NCI-H2107 (cell line): ENCODE measurements around the gene PKIG.
"Not testable (repeated sequence)": the region's sequence is repeated elsewhere in the genome, so short reads cannot be mapped to it uniquely, and the experiment has no call there.

Experiments
- DNase-seq: peaks from one replicate; lab custom pipeline; 2025; lab: John Stamatoyannopoulos, UW

Gene PKIG

DNA sequence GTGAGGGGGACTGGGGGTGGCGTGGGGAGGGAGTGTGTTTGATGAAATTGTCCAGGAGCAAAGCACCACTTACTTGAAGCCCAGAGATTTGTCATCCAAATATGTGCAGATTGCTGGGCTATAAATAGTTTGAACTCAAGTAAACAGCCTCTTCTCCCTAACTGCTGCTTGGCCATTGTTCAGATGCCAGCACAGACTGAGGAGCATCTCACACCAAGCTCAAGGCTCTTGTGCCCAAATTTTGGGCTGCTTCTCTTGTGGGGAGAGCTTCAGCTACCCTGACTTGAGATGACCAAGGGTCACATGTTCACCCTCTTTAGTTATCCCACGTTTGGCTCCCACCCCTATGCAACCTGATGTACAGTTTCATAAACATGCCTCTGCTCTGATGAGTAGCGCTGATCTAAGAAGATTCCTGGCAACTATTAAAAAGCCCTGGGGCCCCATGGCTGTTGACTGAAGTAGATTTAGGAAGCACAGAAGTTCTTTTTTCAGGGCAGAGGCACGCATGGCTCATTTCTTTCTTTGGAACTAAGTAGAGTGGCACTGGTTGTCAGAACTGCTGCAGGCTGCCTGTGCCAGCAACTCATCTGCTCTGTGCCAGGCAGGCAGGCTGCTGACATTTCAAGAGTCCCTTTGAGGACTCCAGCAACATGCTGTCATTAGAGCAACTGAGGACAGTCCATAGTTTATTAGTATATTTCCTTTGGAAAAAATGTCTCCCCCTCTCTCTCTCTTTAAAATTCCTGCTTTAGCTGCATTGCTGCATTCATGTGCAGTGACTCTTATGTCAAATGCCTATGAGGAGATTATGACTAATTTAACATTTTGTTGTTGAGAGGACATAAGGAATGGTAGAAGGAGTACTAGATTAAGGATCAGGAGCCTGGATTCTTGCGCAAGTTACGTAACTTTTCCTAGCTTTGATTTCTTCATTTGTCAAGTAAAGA, 9.6 kb upstream of the PKIG start:
- no peak for DNase-seq

DNA sequence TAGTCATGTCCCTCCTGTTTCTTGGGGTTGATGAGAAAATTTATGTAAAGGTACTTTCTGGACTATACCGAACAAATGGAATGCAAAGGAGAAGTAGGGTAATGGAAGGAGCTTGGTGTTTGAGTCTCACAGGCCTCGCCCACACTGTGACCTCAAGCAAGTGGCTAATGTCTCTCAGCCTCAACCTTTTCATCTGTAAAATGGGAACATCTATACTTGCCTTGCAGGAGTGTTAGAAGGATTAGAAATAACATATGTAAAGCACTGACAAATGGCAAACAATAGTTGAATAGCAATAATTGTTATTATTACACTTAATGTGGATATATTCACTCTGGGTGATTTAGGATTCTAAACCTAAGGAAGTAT, 8.9 kb upstream of the PKIG start:
- DNase-seq = no peak

DNA sequence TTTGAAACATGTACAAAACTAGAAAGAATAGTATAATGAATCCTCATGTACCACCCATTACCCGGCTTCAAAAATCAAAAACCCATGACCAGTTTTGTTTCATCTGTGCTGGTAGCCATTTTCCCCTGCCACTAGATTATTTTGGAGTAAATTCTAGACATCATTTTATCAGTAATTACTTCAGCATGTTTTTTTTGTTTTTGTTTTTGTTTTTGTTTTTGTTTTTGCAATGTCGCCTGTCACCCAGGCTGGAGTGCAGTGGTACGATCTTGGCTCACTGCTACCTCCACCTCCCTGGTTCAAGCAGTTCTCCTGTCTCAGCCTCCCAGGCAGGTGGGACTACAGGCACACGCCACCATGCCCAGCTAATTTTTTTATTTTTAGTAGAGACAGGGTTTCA, 8.0 kb upstream of the PKIG start:
- DNase-seq = no peak

DNA sequence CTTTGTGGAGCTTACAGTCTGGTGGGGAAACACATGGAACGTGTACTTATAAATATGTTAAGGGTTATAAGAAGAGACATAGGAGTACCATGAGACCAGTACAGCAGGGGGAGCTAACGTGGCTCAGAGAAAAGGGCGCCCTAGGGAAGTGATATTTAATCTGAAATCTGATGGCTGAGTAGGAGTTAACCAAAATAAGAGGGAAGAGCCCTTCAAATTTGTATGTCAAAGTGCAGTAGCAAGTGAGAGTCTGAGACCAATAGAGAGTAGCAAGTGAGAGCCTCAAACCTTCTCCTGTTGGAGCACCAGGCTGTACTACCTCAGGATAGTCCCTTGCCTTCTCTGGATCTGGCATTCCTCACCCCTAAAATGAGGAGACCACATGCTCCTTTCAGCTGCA, 6.1 kb upstream of the PKIG start:
- DNase-seq = no peak

GRCh38 chr20:44579313-44580081, 2.9 kb upstream of the PKIG start:
- no peak for DNase-seq

DNA sequence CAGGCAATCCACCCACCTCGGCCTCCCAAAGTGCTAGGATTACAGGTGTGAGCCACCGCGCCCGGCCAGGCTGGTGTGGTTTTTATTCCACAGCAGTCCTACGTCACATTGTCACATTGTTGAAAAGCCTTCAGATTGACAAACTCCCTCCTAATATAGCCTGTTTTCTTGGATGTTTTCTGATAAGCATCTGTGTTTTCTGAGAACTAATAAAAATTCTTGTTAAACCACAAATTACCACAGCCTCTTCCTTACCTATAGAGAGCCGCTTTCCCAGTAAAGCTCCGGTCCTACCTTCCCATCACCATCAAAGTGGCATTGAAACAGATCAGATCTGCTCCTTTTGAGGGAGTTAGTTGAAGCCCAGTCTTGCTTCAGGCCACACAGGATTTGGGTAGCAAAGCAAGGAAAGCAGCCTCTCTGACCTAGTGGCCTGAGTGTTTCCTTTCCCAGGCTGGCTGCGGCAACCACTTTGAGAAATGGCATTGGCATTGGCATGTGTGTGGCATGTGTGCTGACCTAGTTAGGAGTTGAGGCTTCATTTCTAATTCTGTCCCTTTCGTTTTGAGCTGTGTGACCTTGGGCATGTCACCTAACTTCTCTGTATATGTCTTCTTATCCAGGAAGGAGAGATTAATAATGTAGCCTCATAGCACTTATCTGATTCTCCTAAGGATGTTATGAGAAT, 1.7 kb upstream of the PKIG start:
- no peak for DNase-seq

DNA sequence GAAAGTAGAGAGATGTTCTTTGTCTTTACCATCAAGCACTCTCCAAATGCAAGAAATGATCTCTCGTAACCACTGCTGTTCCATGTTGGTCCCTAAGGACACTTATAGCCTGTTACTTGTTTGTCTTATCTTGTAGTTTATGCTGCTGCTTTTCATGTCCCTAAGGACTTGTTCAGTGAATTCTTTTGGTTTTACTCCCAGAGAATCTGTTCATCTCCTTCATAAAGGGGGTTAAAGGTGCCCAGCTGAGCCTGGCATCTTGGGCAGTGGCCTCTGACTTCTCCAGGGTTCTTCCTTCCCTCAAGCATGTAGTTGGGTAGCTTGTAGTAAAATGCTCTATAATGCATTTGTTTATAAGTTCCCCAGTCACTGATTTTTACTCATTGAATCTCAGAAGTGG, 864 bp upstream of the PKIG start:
- DNase-seq = no peak

GRCh38 chr20:44583157-44583556, 778 bp downstream of the PKIG start:
- DNase-seq = no peak

DNA sequence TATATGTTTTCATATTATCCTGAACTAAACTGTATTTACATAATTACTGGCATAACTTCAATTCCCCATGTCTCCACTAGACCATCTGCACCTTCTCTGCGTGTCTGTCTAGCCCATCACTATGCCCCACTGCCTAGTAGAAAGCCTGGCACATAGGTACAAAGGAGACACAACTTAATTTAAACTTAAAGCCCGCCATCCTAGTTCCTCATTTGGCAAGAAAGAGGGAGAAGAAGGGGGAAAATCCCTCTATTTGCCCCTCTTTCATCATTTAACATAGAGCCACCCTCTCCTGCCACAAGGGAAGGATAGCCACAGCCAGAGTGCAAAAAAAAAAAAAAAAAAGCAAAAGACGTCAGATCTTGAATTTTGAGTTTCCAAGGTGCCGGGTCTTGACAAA, 1.8 kb downstream of the PKIG start:
- no peak for DNase-seq

GRCh38 chr20:44585057-44585963, 2.9 kb downstream of the PKIG start:
- DNase-seq = no peak

DNA sequence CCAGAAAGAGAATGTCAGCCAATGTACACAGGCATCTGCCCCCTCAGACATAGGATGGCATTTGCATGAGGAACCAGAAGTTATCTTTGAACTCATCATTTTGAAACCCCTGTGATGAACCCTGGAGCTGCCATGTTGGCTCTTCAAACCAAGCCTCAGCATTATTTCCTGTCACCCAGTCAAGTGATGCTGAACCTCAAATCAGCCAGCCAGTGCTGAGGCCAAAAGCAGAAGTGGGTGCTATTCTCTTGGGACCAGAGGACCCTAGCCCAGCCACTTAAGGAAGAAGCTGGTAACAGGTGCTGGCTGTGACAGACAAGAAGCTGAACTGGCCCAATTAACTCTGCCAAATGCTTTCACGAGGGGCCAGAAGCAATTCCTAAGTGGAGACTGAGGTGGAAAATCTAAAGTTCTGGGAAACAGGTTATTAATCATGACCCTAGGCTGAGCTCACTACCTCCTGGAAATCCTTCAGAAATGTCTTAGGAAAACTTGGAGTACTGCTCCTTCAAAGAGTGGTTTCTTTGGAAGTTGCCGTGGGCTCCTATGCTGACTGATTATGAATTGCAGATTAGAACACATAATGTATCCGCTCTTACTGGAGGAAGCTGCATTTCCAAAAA, 4.0 kb downstream of the PKIG start:
- DNase-seq = no peak

DNA sequence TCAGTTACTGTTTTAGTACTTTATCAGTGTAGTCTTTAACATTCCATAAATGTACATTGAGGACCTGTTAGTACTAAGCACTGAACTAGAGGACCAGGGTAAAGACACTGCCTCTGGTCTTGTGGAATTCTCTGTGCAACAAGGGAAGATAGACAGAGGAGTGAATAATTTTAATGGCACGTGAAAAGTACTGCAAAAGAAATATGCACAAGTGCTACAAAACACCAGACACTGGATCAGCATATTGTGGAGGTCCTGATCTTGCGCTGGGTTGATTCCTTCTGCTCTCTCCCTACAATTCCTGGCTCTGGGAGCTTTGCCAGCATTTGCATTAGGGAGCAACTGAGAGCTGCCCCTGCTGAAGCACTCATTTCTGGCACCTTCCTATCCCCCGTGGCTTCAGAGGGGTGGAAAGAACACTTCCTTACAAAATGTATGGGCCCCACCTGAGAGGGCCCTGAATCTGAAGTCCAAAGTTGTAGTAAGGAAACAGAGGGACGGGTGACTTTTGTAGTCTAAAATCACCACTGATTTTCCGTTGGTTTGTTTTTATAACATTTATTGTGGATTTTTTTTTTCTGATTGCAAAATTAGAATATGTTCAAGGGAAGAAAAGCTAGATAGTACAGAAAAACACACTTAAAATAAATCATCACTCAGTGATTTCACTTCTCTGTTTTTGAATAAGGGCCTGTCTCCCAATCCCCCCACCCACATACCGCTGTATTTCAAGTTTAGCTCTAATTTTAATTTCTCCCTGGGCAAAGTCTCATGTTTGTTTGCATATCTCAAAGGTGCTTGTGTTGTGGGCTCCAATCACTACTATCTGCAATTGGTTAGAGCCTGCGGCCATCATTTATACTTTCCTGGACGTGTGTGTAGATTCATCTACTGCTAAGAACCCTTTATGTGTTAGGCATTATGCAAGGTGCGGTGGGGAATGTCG, 4.9 kb downstream of the PKIG start:
- no peak for DNase-seq

DNA sequence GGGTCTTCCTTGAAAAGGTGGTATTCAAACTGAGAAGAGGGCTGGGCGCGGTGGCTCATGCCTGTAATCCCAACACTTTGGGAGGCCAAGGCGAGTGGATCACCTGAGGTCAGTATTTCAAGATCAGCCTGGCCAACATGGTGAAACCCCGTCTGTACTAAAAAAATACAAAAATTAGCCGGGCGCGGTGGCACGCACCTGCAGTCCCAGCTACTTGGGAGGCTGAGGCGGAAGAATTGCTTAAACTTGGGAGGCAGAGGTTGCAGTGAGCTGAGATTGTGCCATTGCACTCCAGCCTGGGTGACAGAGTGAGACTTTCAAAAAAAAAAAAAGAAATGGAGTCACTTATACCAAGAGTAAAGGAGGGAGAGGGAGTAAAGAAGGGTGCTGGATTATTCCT, 5.9 kb downstream of the PKIG start:
- not testable (repeated sequence) for DNase-seq

DNA sequence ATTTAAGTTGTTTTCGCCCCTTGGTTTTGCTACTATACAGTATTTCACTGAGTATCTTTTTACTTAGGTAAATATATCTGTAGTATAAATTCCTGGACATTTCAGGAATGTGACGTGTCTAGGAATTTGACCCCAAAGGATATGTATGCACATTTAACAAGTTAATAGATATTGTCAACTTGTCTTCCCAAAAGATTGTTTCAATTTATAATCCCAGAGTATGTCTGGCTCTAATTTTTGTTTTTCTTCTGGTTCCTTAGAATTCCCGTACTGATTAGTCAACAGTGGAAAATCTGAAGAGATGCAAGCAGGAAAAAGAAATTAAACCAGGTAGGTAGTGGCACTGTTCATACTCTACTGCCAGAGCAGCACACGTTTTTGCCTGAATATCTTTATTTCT, 7.2 kb downstream of the PKIG start:
- no peak for DNase-seq

DNA sequence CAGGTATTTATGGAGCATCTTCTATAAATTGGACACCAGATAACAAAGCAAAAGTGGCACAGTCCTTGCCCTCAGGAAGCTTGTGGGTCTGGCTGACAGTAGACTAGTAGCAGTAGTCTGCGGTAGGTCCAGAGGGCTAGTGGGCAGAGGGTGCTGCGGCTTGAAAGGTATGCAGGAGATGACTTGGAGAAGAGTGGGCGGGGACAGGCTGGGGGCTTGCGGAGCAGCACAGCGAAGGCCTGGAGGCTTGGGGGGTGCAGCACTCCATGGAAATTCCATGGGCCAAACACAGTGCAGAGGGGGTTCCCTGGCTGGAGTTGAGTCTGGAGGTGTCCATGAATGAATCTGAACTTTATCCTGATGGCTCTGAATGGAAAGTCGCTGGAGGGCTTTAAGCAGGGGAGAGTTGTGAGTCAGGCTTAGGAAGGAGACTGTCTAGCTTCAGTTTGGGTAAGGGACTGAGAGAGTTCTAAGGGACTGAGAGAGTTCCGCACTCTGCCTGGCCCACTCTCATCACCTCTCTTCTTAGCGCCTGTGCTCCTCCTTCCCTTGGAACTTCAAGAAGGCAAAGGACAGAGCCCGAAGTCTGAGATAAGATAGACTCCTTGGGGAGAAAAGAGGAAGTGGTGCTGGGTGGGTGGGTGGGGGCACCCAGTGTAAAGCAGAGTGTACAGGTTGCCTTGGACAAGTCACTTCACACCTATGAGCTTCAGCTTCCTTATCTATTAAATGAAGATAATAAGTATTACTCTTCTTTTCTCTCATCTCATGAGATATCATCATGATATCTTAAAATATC, 8.8 kb downstream of the PKIG start:
- DNase-seq = no peak

GRCh38 chr20:44592366-44592765, 10.0 kb downstream of the PKIG start:
- DNase-seq = no peak

DNA sequence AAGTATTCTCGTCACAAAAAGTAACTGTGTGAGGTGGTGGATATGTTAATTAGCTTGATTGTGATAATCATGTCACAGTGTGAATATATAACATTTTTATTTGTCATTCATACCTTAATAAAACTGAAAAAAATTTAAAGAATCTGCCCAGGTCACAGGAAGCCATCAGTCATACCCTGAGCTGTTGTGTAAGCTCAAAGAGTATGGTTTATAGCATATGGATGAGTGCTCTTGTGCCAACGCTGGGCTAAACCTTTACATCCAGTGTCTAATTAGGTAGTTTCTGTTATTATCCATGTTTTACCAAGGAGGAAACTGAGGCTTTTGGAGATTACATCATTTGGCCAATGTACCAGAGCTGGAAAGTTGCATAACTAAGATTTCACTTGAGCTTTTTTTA, 11.4 kb downstream of the PKIG start:
- DNase-seq = no peak

DNA sequence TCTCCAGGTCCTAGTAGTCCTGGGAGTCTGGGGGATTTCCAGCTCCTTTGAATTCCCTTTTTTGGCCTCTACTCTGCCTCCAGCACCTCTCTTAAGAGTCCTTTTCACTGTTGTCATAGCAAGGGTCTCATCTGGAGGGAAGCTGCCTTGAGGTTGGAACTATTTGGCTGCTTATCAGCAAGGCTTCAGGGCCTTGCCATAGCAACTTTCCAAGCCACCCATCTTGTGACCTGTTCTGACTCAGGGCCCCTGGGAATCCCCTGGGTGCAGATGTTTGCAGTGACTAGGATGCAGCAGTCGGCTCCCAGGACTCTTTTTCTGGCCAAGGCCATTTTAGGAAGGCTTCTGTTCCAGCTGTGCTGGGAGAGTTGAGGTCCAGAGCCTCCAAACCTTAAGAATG, 12.4 kb downstream of the PKIG start:
- no peak for DNase-seq

DNA sequence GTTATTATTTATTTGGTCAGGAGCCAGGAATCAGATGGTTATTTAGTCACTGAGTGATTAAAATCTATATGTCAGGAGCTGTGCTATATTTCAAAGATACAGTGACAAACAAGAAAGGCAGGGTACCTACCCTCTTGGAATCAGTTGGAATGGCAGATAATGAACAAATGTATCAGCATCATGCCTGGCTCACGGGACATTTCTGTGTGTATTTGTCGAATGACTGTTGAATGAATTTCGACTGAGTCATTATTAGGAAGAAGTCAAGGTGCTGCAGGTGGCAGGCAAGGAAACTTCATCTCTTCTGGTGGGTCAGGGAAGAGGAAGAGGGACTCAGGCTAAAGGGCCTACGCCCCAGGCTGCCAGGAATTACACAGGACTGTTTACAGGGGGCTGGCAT, 13.6 kb downstream of the PKIG start:
- no peak for DNase-seq
